DOHH2 (cell line): Measurements from ENCODE around the gene SNTB2.
"Not testable (repeated sequence)": the region's sequence is repeated elsewhere in the genome, so short reads cannot be mapped to it uniquely, and the experiment has no call there.

Experiments
- EZH2phosphoT487 ChIP-seq: fragments of 200-600 bp; sonication (generic); IDR thresholded peaks from 2 replicates; pipeline ENCODE4 v1.6.1; 2017; ENCODE audit warnings: borderline replicate concordance, mild to moderate bottlenecking, antibody characterized with exemption, low read length, moderate library complexity, mixed read lengths
- TF ChIP-seq, protein P1 (sequence below): fragments of 200-600 bp; sonication (generic); IDR thresholded peaks from one replicate; pipeline ENCODE4 v1.5.1; 2014; ENCODE audit warnings: antibody characterized with exemption, mild to moderate bottlenecking, low read depth, low read length; ENCODE audit not compliant: poor library complexity, severe bottlenecking

DNA sequence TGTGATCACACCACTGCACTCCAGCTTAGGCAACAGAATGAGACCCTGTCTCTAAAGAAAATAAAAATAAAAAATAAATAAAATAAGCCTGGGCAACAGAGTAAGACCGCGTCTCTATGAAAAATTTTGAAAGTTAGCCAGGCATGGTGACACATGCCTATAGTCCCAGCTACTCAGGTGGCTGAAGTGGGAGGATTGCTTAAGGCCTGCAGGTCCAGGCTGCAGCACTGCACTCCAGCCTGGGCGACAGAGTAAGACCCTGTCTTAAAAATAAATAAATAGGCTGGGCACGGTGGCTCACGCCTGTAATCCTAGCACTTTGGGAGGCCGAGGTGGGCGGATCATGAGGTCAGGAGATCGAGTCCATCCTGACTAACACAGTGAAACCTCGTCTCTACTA lies 104.7 kb downstream of the SNTB2 start:
- TF ChIP-seq, protein P1, sequence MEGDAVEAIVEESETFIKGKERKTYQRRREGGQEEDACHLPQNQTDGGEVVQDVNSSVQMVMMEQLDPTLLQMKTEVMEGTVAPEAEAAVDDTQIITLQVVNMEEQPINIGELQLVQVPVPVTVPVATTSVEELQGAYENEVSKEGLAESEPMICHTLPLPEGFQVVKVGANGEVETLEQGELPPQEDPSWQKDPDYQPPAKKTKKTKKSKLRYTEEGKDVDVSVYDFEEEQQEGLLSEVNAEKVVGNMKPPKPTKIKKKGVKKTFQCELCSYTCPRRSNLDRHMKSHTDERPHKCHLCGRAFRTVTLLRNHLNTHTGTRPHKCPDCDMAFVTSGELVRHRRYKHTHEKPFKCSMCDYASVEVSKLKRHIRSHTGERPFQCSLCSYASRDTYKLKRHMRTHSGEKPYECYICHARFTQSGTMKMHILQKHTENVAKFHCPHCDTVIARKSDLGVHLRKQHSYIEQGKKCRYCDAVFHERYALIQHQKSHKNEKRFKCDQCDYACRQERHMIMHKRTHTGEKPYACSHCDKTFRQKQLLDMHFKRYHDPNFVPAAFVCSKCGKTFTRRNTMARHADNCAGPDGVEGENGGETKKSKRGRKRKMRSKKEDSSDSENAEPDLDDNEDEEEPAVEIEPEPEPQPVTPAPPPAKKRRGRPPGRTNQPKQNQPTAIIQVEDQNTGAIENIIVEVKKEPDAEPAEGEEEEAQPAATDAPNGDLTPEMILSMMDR, result not testable (repeated sequence)
- not testable (repeated sequence) for TF ChIP-seq EZH2phosphoT487
